ENCODE data around the gene PSPN.
"Not testable (repeated sequence)": the region's sequence is repeated elsewhere in the genome, so short reads cannot be mapped to it uniquely, and the experiment has no call there.

DNA sequence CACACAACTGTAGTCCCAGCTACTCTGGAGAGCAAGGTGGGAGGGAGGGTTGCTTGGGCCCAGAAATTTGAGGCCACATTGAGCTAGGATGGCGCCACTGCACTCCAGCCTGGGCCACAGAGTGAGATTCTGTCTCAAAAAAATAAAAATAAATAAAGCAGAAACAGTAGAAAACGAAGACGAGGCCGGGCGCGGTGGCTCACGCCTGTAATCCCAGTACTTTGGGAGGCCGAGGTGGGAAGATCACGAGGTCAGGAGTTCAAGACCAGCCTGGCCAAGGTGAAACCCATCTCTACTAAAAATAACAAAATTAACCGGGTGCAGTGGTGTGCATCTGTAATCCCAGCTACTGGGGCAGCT is 14.9 kb downstream of the PSPN start:
- not testable (repeated sequence) for TF ChIP-seq CTCF, POLR2A (IDR thresholded peaks at IDR 0.05)
